Stimulated activated CD8-positive, alpha-beta memory T cell treated with anti-CD3 and anti-CD28 coated beads, Interleukin-4, amount 100 ng/mL, for 48 hours (primary cell): Measurements from ENCODE around the gene DOCK9.
"Not testable (repeated sequence)": the region's sequence is repeated elsewhere in the genome, so short reads cannot be mapped to it uniquely, and the experiment has no call there.

ENCODE experiments used
- DNase-seq: peaks from one replicate; pipeline ENCODE4 v3.0.0-alpha.2; 2020

Gene DOCK9

DNA sequence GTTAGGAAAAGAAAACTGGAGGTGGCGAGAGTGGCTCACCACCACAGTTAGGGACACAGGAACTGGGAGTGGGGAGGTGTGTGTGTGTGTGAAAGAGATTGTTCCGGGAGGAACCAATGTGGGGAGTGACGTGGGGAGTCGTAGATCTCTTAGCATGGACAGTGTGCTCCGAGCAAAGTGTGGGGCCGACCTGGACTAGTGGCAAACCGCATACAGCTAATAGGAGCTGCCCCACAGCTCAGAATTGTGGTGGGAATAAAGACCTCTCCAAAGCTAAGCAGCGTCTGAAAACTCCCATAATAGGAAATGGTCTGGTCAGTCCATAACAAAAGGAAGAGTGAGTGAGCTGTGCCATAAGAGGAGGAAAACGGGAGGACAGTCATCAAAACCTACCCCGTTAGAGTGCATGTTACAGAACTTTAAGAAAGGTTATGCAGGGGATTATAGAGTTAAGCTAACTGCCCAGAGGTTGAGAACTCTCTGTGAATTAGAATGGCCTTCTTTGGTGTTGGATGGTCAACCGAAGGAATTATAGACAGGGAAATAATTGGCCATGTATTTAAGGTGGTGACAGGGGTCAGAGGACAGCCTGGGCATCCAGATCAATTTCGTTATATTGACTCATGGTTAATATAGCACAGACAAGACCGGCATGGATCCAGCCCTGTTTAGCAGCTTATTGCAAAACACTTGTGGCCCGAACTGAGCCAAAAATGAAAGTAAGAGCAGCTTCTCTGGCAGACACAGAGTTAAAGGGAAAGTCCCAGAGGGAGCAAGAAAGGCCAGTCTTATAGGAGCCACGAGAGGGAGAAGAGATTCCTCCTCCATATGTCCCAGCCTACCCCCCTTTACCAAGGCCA lies 216.5 kb downstream of the DOCK9 start:
- DNase-seq, result no peak

GRCh38 chr13:98755729-98756128 lies 222.1 kb downstream of the DOCK9 start:
- DNase-seq, result no peak

- DNase-seq, result no peak
Observed at GRCh38 chr13:98755116-98755515, 222.7 kb downstream of the DOCK9 start.

DNA sequence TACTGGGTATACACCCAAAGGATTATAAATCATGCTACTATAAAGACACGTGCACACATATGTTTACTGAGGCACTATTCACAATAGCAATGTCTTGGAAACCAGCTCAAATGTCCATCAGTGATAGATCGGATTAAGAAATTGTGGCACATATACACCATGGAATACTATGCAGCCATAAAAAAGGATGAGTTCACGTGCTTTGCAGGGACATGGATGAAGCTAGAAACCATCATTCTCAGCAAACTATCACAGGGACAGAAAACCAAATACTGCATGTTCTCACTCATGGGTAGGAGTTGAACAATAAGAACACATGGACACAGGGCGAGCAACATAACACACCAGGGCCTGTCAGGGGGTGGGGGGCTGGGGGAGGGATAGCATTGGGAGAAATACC lies 223.4 kb downstream of the DOCK9 start:
- DNase-seq, result not testable (repeated sequence)

GRCh38 chr13:98752467-98753290 lies 225.2 kb downstream of the DOCK9 start, which contains the start of gene SLC15A1:
Gene SLC15A1, minus strand, starts transcription at chr13:98752672. Its CDS starts 74 bp downstream, at chr13:98752598.
- DNase-seq, result no peak

- no peak for DNase-seq
Observed at GRCh38 chr13:98751861-98752466, 225.9 kb downstream of the DOCK9 start.

DNA sequence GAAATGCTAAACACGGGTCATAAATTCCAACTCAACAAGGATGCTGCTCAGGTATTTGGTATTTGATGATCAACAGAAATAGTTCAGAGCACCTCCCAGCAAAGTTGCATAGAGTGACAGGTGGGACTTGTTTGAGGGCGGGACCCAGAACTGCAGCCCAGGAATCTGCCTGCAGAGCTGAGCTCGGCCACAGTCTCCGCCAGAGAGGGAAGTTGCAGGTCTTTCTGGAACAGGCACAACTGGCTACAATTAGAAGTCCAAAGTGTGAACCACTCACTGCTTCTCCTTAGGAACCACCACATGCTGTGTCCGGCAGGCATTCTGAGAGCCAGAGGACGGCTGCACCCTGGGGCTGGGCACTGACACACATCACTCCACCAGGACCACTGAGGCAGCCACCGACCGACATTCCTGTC lies 226.5 kb downstream of the DOCK9 start:
- DNase-seq, result no peak

DNA sequence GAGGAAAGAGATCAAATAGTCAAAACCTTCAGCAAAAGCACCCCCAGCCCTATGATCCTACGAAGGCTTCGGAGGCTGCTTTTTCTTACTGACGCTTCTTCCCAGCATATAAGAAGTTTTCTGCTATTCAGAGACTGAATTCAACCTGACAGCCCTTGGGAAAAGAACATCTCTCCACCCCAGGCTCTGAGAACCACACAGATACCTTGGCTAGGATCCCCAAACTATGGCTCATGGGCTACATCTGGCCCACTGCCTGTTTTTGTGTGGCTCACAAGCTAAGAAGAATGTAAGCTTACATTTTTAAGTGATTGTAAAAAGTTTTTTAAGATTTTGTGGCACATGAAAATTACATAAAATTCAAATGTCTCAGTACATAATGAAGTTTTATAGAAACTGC lies 228.4 kb downstream of the DOCK9 start:
- no peak for DNase-seq

DNA sequence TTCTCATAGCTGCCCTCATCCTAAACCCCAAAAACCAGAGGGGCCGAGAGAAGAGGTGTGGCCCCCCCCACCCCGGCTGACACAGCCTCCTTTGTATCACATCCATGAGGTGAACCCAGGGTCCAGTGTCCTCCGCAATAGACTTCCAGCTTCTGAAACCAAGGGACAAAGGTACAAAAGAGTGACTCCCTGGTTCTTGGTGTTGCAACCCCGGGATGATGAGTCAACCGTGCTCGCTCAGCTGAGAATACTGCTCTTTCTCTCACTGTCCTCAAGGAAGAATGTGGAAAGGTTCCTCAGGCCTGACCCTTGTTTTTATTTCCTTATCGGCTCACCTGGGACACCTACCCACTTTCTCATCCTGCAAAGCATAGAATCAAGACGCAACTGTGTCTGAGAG lies 230.9 kb downstream of the DOCK9 start:
- no peak for DNase-seq
